Neural progenitor cell (in vitro differentiated cells): ENCODE results near the gene ABCD3. TPM values are rescaled to one million over a fixed set of nuclear protein-coding genes. Genes with fewer than 3 reads are reported as not detected.
"Not testable (repeated sequence)": the region's sequence is repeated elsewhere in the genome, so short reads cannot be mapped to it uniquely, and the experiment has no call there.

Source experiments
- DNase-seq: peaks from one replicate; pipeline ENCODE4 v3.0.0-alpha.2; 2016; ENCODE audit warnings: low spot score
- H2AFZ ChIP-seq: fragments of 200-600 bp; sonication (generic); replicated peaks from 2 replicates; pipeline ENCODE4 v1.6.1; 2016; ENCODE audit warnings: antibody characterized with exemption
- H3F3A ChIP-seq: fragments of 200-600 bp; sonication (generic); 2 replicates; pipeline ENCODE4 v1.6.1; 2016; ENCODE audit warnings: antibody characterized with exemption, low read depth
- H3K27ac ChIP-seq: fragments of 200-600 bp; sonication (generic); 2 replicates; pipeline ENCODE4 v1.5.1; 2016; ENCODE audit warnings: mild to moderate bottlenecking
- H3K27me3 ChIP-seq: fragments of 200-600 bp; sonication (generic); 2 replicates; pipeline ENCODE4 v1.6.1; 2016; ENCODE audit warnings: mild to moderate bottlenecking, moderate library complexity
- H3K36me3 ChIP-seq: fragments of 200-600 bp; sonication (generic); 2 replicates; pipeline ENCODE4 v1.5.1; 2016
- H3K4me1 ChIP-seq: fragments of 200-600 bp; sonication (generic); 2 replicates; pipeline ENCODE4 v1.6.1; 2016; ENCODE audit warnings: mixed run types
- H3K4me2 ChIP-seq: fragments of 200-600 bp; sonication (generic); 2 replicates; pipeline ENCODE4 v1.6.1; 2016
- H3K4me3 ChIP-seq: fragments of 200-600 bp; sonication (generic); 2 replicates; pipeline ENCODE4 v1.5.1; 2016
- H3K79me2 ChIP-seq: fragments of 200-600 bp; sonication (generic); 2 replicates; pipeline ENCODE4 v1.6.1; 2016; ENCODE audit warnings: low read depth
- H3K9ac ChIP-seq: fragments of 200-600 bp; sonication (generic); 2 replicates; pipeline ENCODE4 v1.6.1; 2016
- H3K9me3 ChIP-seq: fragments of 200-600 bp; sonication (generic); 2 replicates; pipeline ENCODE4 v1.5.1; 2016; ENCODE audit warnings: low read depth
- H4K20me1 ChIP-seq: fragments of 200-600 bp; sonication (generic); 2 replicates; pipeline ENCODE4 v1.6.1; 2016; ENCODE audit warnings: low read depth
- H3K27ac Mint-ChIP-seq: 3 replicates; pipeline ENCODE4 v1.8.0; 2021; ENCODE audit warnings: mixed read lengths
- H3K27me3 Mint-ChIP-seq: 2 replicates; pipeline ENCODE4 v1.8.0; 2022; ENCODE audit warnings: low read depth, mild to moderate bottlenecking, inconsistent platforms, moderate library complexity, mixed read lengths; ENCODE audit not compliant: insufficient read depth
- H3K36me3 Mint-ChIP-seq: 3 replicates; pipeline ENCODE4 v1.8.0; 2021; ENCODE audit warnings: mixed read lengths
- H3K4me1 Mint-ChIP-seq: 3 replicates; pipeline ENCODE4 v1.8.0; 2021; ENCODE audit warnings: mixed read lengths
- H3K4me3 Mint-ChIP-seq: 3 replicates; pipeline ENCODE4 v1.8.0; 2021; ENCODE audit warnings: mild to moderate bottlenecking, moderate library complexity, mixed read lengths
- H3K9me3 Mint-ChIP-seq: 3 replicates; pipeline ENCODE4 v1.8.0; 2020; ENCODE audit warnings: mixed read lengths
- CTCF ChIP-seq: fragments of 200-600 bp; sonication (generic); IDR thresholded peaks from 2 replicates; pipeline ENCODE4 v1.5.1; 2017; ENCODE audit warnings: antibody characterized with exemption, mild to moderate bottlenecking
- EZH2 ChIP-seq: fragments of 200-600 bp; sonication (generic); IDR thresholded peaks from 2 replicates; pipeline ENCODE4 v1.6.1; 2017; ENCODE audit warnings: antibody characterized with exemption, mild to moderate bottlenecking, moderate library complexity
- EZH2phosphoT487 ChIP-seq: fragments of 200-600 bp; sonication (generic); IDR thresholded peaks from 2 replicates; pipeline ENCODE4 v1.6.1; 2017; ENCODE audit warnings: antibody characterized with exemption
- total RNA-seq: library from RNA; depleted of rRNA; stranded (reverse); fragments of >200 nt; gene quantifications from 2 replicates; pipeline ENCODE4 v1.2.3, GENCODE V29; 2015; ENCODE audit warnings: low replicate concordance

The ABCD3 gene
- total RNA-seq, 1 donor from 2014 or later = 45.1 TPM

- DNase-seq = no peak
- Histone ChIP-seq H3K9ac (no peak overlapping the region), H3K79me2 (peaks cover 57% of the 10 kb centered on the region), H3K4me3 (no peak overlapping the region), H3F3A (no peaks in the 10 kb centered on the region), H2AFZ (no peak overlapping the region), H4K20me1 (no peaks in the 10 kb centered on the region), H3K4me2 (no peak overlapping the region), H3K4me1 (no peaks in the 10 kb centered on the region), H3K27me3 (no peaks in the 10 kb centered on the region), H3K27ac (no peak overlapping the region), H3K9me3 (no peaks in the 10 kb centered on the region), H3K36me3 (no peaks in the 10 kb centered on the region)
- Mint-ChIP-seq H3K36me3 (peaks cover 34% of the 10 kb centered on the region), H3K27ac (no peak overlapping the region), H3K4me1 (no peaks in the 10 kb centered on the region), H3K9me3 (peaks cover 45% of the 10 kb centered on the region), H3K4me3 (no peak overlapping the region), H3K27me3 (no peaks in the 10 kb centered on the region)
- TF ChIP-seq CTCF (no peak), EZH2 (no peak)
Observed at GRCh38 chr1:94434365-94435045, 16.3 kb downstream of the ABCD3 start.

GRCh38 chr1:94438692-94439276 lies 20.6 kb downstream of the ABCD3 start:
- H4K20me1 ChIP-seq = no peaks in the 10 kb centered on the region
- no peak overlapping the region for H3K4me3 ChIP-seq
- H3K4me3 Mint-ChIP-seq = no peak overlapping the region
- TF ChIP-seq EZH2 (no peak), EZH2phosphoT487 (no peak), CTCF (no peak)
- no peak for DNase-seq
- no peaks in the 10 kb centered on the region for H3K27me3 ChIP-seq
- H3K9me3 Mint-ChIP-seq = peaks cover 61% of the 10 kb centered on the region
- no peaks in the 10 kb centered on the region for H3F3A ChIP-seq
- no peak overlapping the region for H3K4me2 ChIP-seq
- H3K27ac ChIP-seq = no peak overlapping the region
- H3K9me3 ChIP-seq = peaks cover 17% of the 10 kb centered on the region
- H3K9ac ChIP-seq = no peak overlapping the region
- H2AFZ ChIP-seq = no peak overlapping the region
- peaks cover 77% of the 10 kb centered on the region for H3K79me2 ChIP-seq
- no peak overlapping the region for H3K27ac Mint-ChIP-seq
- no peaks in the 10 kb centered on the region for H3K4me1 ChIP-seq
- peaks cover 10% of the 10 kb centered on the region for H3K36me3 ChIP-seq
- no peaks in the 10 kb centered on the region for H3K27me3 Mint-ChIP-seq
- H3K36me3 Mint-ChIP-seq = peaks cover 35% of the 10 kb centered on the region
- H3K4me1 Mint-ChIP-seq = no peaks in the 10 kb centered on the region

GRCh38 chr1:94440088-94440487 lies 21.9 kb downstream of the ABCD3 start:
- Mint-ChIP-seq H3K4me1 (no peaks in the 10 kb centered on the region), H3K27ac (no peak overlapping the region), H3K4me3 (no peak overlapping the region), H3K27me3 (no peaks in the 10 kb centered on the region), H3K9me3 (peaks cover 65% of the 10 kb centered on the region), H3K36me3 (peaks cover 37% of the 10 kb centered on the region)
- Histone ChIP-seq H3K9ac (no peak overlapping the region), H3K27me3 (no peaks in the 10 kb centered on the region), H3K79me2 (peaks cover 82% of the 10 kb centered on the region), H3K4me3 (no peak overlapping the region), H3K4me2 (no peak overlapping the region), H4K20me1 (no peaks in the 10 kb centered on the region), H3K4me1 (no peaks in the 10 kb centered on the region), H3F3A (peaks cover 2% of the 10 kb centered on the region), H3K36me3 (peaks cover 11% of the 10 kb centered on the region), H3K27ac (no peak overlapping the region), H3K9me3 (peaks cover 27% of the 10 kb centered on the region), H2AFZ (no peak overlapping the region)
- TF ChIP-seq EZH2phosphoT487 (no peak), CTCF (no peak), EZH2 (no peak)
- no peak for DNase-seq

GRCh38 chr1:94443067-94443466 lies 24.9 kb downstream of the ABCD3 start:
- H3K4me3 Mint-ChIP-seq, H4K20me1 ChIP-seq, DNase-seq, H3K27me3 Mint-ChIP-seq, H3K4me3 ChIP-seq, H2AFZ ChIP-seq, H3K27me3 ChIP-seq, H3K27ac Mint-ChIP-seq, H3K4me1 Mint-ChIP-seq, H3K4me1 ChIP-seq, H3K27ac ChIP-seq, H3K4me2 ChIP-seq, H3K9ac ChIP-seq: not testable (repeated sequence)
- peaks cover 17% of the 10 kb centered on the region for H3F3A ChIP-seq
- H3K79me2 ChIP-seq = peaks cover 64% of the 10 kb centered on the region
- H3K36me3 ChIP-seq = peaks cover 11% of the 10 kb centered on the region
- peaks cover 75% of the 10 kb centered on the region for H3K9me3 Mint-ChIP-seq
- H3K36me3 Mint-ChIP-seq = peaks cover 36% of the 10 kb centered on the region
- peaks cover 37% of the 10 kb centered on the region for H3K9me3 ChIP-seq

GRCh38 chr1:94444819-94445218 lies 26.6 kb downstream of the ABCD3 start:
- not testable (repeated sequence) for DNase-seq, H3K4me3 Mint-ChIP-seq, H3K27ac Mint-ChIP-seq, H3K27ac ChIP-seq, H3K9ac ChIP-seq, H4K20me1 ChIP-seq, H3K4me3 ChIP-seq, H3K4me1 ChIP-seq, H2AFZ ChIP-seq, H3K4me2 ChIP-seq, H3K27me3 ChIP-seq, H3K27me3 Mint-ChIP-seq, H3K4me1 Mint-ChIP-seq
- Histone ChIP-seq H3K36me3 (peaks cover 19% of the 10 kb centered on the region), H3F3A (peaks cover 17% of the 10 kb centered on the region), H3K79me2 (peaks cover 57% of the 10 kb centered on the region), H3K9me3 (peaks cover 49% of the 10 kb centered on the region)
- H3K36me3 Mint-ChIP-seq = peaks cover 49% of the 10 kb centered on the region
- H3K9me3 Mint-ChIP-seq = peaks cover 80% of the 10 kb centered on the region
